HG03521 (cell line): ENCODE measurements around the gene EID2.

ENCODE experiments used
- ATAC-seq: cut with Tn5 transposase; IDR thresholded peaks from one replicate; pipeline ENCODE4 v1.9.1; 2021; ENCODE audit warnings: mild to moderate bottlenecking, moderate library complexity; ENCODE audit not compliant: unreplicated experiment

The EID2 gene

GRCh38 chr19:39539165-39539517 lies 820 bp downstream of the EID2 start:
- ATAC-seq = no peak

GRCh38 chr19:39533791-39534190 lies 6.2 kb downstream of the EID2 start:
- no peak for ATAC-seq

- ATAC-seq = no peak
Measured at GRCh38 chr19:39533003-39533512, 6.9 kb downstream of the EID2 start.

- peak; percentile 91 for ATAC-seq
Measured at GRCh38 chr19:39532233-39533002, 7.5 kb downstream of the EID2 start, which contains the start of gene EID2B. TSS of gene EID2B (minus strand) at chr19:39532852. CDS start at chr19:39532802, 50 bp downstream.

- no peak for ATAC-seq
Measured at GRCh38 chr19:39531834-39532232, 8.1 kb downstream of the EID2 start.

GRCh38 chr19:39525205-39525604 lies 14.8 kb downstream of the EID2 start:
- ATAC-seq = no peak

- ATAC-seq = no peak
Measured at GRCh38 chr19:39524495-39524894, 15.5 kb downstream of the EID2 start.

GRCh38 chr19:39520541-39521484 lies 19.1 kb downstream of the EID2 start:
- no peak for ATAC-seq

GRCh38 chr19:39518975-39519374 lies 21.0 kb downstream of the EID2 start:
- ATAC-seq = no peak

- no peak for ATAC-seq
Measured at GRCh38 chr19:39518458-39518857, 21.5 kb downstream of the EID2 start.

GRCh38 chr19:39517432-39517831 lies 22.5 kb downstream of the EID2 start:
- ATAC-seq = no peak

- no peak for ATAC-seq
Measured at GRCh38 chr19:39516270-39516669, 23.7 kb downstream of the EID2 start.

- no peak for ATAC-seq
Measured at GRCh38 chr19:39515551-39516191, 24.3 kb downstream of the EID2 start.

- no peak for ATAC-seq
Measured at GRCh38 chr19:39514840-39515550, 25.0 kb downstream of the EID2 start, which contains the start of gene SELENOV. TSS of gene SELENOV (plus strand) at chr19:39515139. CDS start at chr19:39515213, 74 bp downstream.

GRCh38 chr19:39512988-39513387 lies 27.0 kb downstream of the EID2 start:
- ATAC-seq = no peak

- no peak for ATAC-seq
Measured at GRCh38 chr19:39509233-39509632, 30.7 kb downstream of the EID2 start.

- ATAC-seq = no peak
Measured at GRCh38 chr19:39508629-39509028, 31.3 kb downstream of the EID2 start.

- ATAC-seq = no peak
Measured at GRCh38 chr19:39507715-39508364, 32.1 kb downstream of the EID2 start.

GRCh38 chr19:39506944-39507714 lies 32.8 kb downstream of the EID2 start:
- ATAC-seq = peak; percentile 66
